Lower lobe of right lung (tissue), 2 donors: ENCODE data around the gene HBEGF. TPM values are rescaled to one million over a fixed set of nuclear protein-coding genes. Genes with fewer than 3 reads are reported as not detected.

Source experiments
- ATAC-seq, 2 donors: fragments of 200-7000 bp; cut with Tn5 transposase; one replicate each; pipeline ENCODE4 v1.9.1; 2020 to 2022; ENCODE audit warnings: mild to moderate bottlenecking in 2 of 2, moderate library complexity in 2 of 2
- DNase-seq: peaks from one replicate; pipeline ENCODE4 v3.0.0-alpha.2; 2020
- H3K27ac ChIP-seq: fragments of 200-600 bp; one replicate; pipeline ENCODE4 v1.8.0; 2022
- H3K27me3 ChIP-seq: fragments of 200-600 bp; one replicate; pipeline ENCODE4 v1.8.0; 2022; ENCODE audit warnings: low read depth
- H3K36me3 ChIP-seq: fragments of 200-600 bp; one replicate; pipeline ENCODE4 v1.8.0; 2022; ENCODE audit warnings: mild to moderate bottlenecking
- H3K4me1 ChIP-seq: fragments of 200-600 bp; one replicate; pipeline ENCODE4 v1.8.0; 2022
- H3K4me3 ChIP-seq: fragments of 200-600 bp; one replicate; pipeline ENCODE4 v1.8.0; 2022; ENCODE audit warnings: mild to moderate bottlenecking
- H3K9me3 ChIP-seq: fragments of 200-600 bp; one replicate; pipeline ENCODE4 v1.8.0; 2022
- CTCF ChIP-seq: fragments of 200-600 bp; IDR thresholded peaks from one replicate; pipeline ENCODE4 v1.8.0; 2022; ENCODE audit warnings: antibody characterized with exemption, mild to moderate bottlenecking
- intact Hi-C: fragments of 100-400 bp; cut with DNase I; formaldehyde crosslinking; loops from one replicate; pipeline ENCODE4 v1.11.0; 2022
- total RNA-seq: library from RNA; stranded (reverse); fragmentation: NEBNext Ultra II Directional; extraction: Animal tissue kit (Norgen Biotek cat#: 25700); gene quantifications from one replicate; pipeline ENCODE4 v1.2.1, GENCODE V29; 2021
- donor health status: DM: no; HTN: yes; CAD: no; lungs with severe emphysema.

HBEGF gene
- total RNA-seq, 1 donor from 2014 or later = 43.2 TPM

- Histone ChIP-seq H3K9me3 (no peaks in the 10 kb centered on the region), H3K36me3 (no peaks in the 10 kb centered on the region), H3K27ac (no peak overlapping the region), H3K27me3 (no peaks in the 10 kb centered on the region), H3K4me1 (peaks cover 18% of the 10 kb centered on the region), H3K4me3 (no peak overlapping the region)
- DNase-seq (no peak), ATAC-seq (no peak)
- TF ChIP-seq CTCF = no peak
- intact Hi-C loops = no loop called here
Measured at GRCh38 chr5:140286424-140286823, 60.0 kb downstream of the HBEGF start.

GRCh38 chr5:140284013-140284412 is 62.4 kb downstream of the HBEGF start:
- H3K27me3 ChIP-seq = no peaks in the 10 kb centered on the region
- TF ChIP-seq CTCF = no peak
- H3K36me3 ChIP-seq = peaks cover 15% of the 10 kb centered on the region
- no peaks in the 10 kb centered on the region for H3K9me3 ChIP-seq
- no peak overlapping the region for H3K27ac ChIP-seq
- ATAC-seq = no peak
- H3K4me1 ChIP-seq = peaks cover 14% of the 10 kb centered on the region
- H3K4me3 ChIP-seq = no peak overlapping the region
- intact Hi-C loops = no loop called here
- DNase-seq = no peak

Other genes starting within 250 kb of the HBEGF start
- 32.4 TPM for gene PURA, start 232.5 kb downstream of the HBEGF start, total RNA-seq
- gene IGIP, start 220.7 kb downstream of the HBEGF start, total RNA-seq = 17.7 TPM
- 80.4 TPM for gene CYSTM1, start 171.4 kb downstream of the HBEGF start, total RNA-seq
- 47.1 TPM for gene PFDN1, start 43.5 kb downstream of the HBEGF start, total RNA-seq
- 0.32 TPM for gene SLC4A9, start 13.6 kb upstream of the HBEGF start, total RNA-seq
- gene ANKHD1, start 55.2 kb upstream of the HBEGF start, total RNA-seq = 133 TPM
- gene EIF4EBP3, start 201.1 kb upstream of the HBEGF start, total RNA-seq = 19.3 TPM
- gene SRA1, start 210.9 kb upstream of the HBEGF start, total RNA-seq = 21.4 TPM
- gene APBB3, start 218.0 kb upstream of the HBEGF start, total RNA-seq = 25.1 TPM
- gene SLC35A4, start 218.2 kb upstream of the HBEGF start, total RNA-seq = 71.8 TPM